Bronchial smooth muscle cell (primary cell): ENCODE results near the gene PDYN. TPM values are rescaled to one million over a fixed set of nuclear protein-coding genes. Genes with fewer than 3 reads are reported as not detected.

ENCODE experiments used
- total RNA-seq: library from RNA; depleted of rRNA; stranded (reverse); fragments of >200 nt; gene quantifications from 2 replicates; pipeline ENCODE4 v1.2.1, GENCODE V29; 2014

The PDYN gene
- not detected in 2 replicates for total RNA-seq

DNA sequence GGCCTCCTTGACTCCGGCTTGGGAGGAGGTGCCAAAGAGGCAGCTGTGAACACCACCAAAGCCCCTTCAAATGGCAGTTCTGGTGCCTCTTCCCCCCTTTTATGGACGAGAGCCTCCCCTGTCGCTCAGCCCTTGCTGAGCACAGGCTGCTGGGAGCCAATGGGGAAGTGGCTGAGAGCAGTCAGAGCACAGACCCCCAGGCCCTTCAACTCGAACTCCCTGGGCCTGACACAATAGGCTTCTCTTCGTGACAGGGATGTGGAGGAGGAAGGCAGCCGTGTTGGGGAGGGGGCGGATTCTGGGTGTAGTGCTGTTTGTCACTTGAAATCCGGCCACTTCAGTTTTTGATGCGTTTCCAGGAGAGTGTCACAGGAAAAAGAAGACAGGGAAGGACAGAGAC is at the start of gene PDYN:
PDYN (minus strand) TSS at position 73 of the 400 bp plus-strand sequence. CDS start 10,974 bp downstream, outside the sequence.

Other genes with a start within 250 kb of the PDYN start
- gene SIRPA, start 98.7 kb downstream of the PDYN start, total RNA-seq, result 6.6 and 8.2 TPM in 2 replicates
- gene STK35, start 107.8 kb upstream of the PDYN start, total RNA-seq, result 11.5 and 18.5 TPM in 2 replicates